ENCODE measurements around the gene BAHCC1.

DNA sequence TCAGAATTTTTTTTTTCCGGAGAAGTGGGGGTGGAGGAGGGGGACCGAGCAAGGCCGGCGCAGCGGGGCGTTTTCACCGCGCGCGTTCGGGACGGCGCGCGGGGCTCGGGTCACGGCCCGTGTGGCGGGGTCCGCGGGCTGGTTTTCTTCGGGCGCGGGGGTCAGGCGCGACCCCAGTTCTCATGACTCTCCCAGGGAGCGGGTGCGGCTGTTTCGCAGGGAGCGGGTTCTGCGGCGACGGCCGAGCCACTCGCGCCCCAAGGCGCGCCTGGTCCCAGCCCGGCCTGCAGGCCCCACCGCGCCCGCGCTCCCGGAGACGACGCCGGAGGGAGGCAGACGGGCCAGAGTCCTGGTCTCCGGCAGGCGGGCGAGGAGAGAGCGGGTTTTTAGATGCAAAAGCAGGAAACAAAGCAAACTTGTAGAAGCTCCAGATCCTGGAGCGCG, 1.0 kb downstream of the BAHCC1 start:
- TF ChIP-seq POLR2A (IDR thresholded peaks at IDR 0.05; ENCODE audit: low read length) (no peak), GATA1 (IDR thresholded peaks at IDR 0.05; ENCODE audit: low read depth, low read length) (no peak)
